ENCODE measurements around the gene IGSF11.

DNA sequence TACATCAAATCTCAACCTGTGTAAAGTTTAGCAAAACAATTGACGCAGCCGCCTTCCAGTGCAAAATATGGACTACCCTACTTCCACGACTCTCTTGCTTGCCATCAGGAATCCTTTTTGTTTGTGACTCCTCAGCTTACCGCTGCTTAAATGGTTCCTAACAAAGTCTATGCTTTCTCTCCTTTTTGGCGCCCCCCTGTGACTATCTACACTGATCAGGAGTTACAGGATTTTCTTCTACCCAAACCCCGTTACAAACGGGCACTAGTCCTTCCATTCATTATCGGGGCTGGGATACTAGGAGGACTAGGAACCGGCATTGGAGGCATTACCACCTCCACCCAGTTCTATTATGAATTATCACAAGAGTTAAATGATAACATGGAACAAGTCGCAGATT lies 184.0 kb downstream of the IGSF11 start:
- TF ChIP-seq ZNF551 (CRISPR knock-in tag; IDR thresholded peaks at IDR 0.05) (no peak), PHTF2 (CRISPR knock-in tag; IDR thresholded peaks at IDR 0.05) (no peak), EZH2 (IDR thresholded peaks at IDR 0.05; ENCODE audit: borderline replicate concordance, low read depth, low read length) (no peak), LARP7 (IDR thresholded peaks at IDR 0.05) (no peak)
- TF ChIP-seq, protein P1, sequence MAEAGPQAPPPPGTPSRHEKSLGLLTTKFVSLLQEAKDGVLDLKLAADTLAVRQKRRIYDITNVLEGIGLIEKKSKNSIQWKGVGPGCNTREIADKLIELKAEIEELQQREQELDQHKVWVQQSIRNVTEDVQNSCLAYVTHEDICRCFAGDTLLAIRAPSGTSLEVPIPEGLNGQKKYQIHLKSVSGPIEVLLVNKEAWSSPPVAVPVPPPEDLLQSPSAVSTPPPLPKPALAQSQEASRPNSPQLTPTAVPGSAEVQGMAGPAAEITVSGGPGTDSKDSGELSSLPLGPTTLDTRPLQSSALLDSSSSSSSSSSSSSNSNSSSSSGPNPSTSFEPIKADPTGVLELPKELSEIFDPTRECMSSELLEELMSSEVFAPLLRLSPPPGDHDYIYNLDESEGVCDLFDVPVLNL (CRISPR knock-in tag; IDR thresholded peaks at IDR 0.05; ENCODE audit: low read depth): no peak
- TF ChIP-seq, protein P2, sequence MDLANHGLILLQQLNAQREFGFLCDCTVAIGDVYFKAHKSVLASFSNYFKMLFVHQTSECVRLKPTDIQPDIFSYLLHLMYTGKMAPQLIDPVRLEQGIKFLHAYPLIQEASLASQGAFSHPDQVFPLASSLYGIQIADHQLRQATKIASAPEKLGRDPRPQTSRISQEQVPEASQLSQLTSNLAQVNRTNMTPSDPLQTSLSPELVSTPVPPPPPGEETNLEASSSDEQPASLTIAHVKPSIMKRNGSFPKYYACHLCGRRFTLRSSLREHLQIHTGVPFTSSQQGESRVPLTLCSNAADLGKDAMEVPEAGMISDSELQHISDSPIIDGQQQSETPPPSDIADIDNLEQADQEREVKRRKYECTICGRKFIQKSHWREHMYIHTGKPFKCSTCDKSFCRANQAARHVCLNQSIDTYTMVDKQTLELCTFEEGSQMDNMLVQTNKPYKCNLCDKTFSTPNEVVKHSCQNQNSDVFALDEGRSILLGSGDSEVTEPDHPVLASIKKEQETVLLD (IDR thresholded peaks at IDR 0.05): no peak
- TF ChIP-seq, protein P3, sequence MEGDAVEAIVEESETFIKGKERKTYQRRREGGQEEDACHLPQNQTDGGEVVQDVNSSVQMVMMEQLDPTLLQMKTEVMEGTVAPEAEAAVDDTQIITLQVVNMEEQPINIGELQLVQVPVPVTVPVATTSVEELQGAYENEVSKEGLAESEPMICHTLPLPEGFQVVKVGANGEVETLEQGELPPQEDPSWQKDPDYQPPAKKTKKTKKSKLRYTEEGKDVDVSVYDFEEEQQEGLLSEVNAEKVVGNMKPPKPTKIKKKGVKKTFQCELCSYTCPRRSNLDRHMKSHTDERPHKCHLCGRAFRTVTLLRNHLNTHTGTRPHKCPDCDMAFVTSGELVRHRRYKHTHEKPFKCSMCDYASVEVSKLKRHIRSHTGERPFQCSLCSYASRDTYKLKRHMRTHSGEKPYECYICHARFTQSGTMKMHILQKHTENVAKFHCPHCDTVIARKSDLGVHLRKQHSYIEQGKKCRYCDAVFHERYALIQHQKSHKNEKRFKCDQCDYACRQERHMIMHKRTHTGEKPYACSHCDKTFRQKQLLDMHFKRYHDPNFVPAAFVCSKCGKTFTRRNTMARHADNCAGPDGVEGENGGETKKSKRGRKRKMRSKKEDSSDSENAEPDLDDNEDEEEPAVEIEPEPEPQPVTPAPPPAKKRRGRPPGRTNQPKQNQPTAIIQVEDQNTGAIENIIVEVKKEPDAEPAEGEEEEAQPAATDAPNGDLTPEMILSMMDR (IDR thresholded peaks at IDR 0.05 in 2 of 3, conservative IDR thresholded peaks at IDR 0.05 in 1 of 3; ENCODE audit: insufficient read depth in 2 of 3, low read depth in 1 of 3, low read length in 3 of 3): no peak
